GM19239 (cell line): ENCODE measurements around the gene TAF1C.

Source experiments
- DNase-seq: peaks from one replicate; pipeline ENCODE4 v3.0.0; 2011; ENCODE audit warnings: low spot score; ENCODE audit not compliant: insufficient read length
- FAIRE-seq: peaks from 2 replicates; lab custom pipeline; 2011; peaks lifted over from hg19 to GRCh38; lab: Jason Lieb, UNC

Gene TAF1C

DNA sequence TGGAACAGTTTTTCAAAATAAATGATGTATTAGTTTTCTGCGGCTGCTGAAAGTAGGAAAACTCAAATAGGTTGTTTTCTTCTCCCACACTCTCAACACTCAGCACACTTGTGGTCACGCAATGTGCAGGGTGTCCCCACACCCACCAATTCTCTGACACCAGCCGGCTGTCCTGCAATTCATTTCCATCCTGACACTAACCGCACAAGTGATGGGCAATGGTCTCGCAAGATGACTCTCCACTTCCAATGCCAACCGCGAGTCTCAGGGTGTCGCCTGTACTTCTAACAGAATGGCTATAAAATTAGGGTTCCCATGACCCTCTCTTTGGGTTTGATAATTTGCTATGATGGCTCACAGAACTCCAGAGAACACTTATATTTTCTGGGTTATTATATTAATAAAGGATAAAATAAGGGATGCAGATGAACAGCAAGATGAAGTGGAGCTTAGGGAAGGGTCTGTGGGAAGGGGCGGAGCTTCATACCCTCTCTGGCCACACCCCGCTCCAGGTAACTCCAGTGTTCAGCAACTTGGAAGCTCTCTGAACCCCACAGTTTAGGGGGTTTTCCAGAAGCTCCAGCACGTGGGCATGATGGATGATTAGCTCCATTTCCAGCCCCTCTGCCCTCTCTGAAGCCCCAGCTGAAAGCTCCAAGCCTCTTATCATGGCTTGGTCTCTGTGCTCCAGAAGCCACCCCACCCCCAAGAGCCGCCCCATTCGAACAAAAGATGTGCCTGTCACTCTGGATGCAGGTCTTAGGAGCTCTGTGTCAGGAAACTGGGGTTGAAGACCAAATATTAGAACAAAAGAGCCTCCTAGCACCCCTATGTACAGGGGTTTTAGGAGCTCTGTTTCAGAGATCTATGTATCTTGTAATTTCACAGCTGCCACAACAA lies 19.8 kb downstream of the TAF1C start:
- FAIRE-seq (no peak), DNase-seq (no peak)

DNA sequence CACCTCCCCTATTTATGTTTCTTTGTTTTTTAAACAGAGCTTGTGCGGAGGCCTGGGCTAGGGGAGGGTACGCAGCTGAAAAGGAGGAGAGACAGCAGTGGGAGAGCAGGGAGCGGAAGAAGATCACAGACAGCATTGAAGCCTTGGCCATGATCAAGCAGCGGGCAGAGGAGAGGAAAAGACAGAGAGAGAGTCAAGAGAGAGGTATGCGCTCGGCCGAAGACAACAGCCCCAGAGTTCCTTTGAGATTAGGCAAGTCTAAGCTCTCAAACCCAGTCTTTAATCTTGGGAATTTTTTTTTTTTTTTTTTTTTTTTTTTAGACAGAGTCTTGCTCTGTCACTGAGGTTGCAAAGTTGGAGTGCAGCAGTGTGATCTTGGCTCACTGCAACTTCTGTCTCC lies 21.1 kb downstream of the TAF1C start:
- DNase-seq (no peak), FAIRE-seq (no peak)

DNA sequence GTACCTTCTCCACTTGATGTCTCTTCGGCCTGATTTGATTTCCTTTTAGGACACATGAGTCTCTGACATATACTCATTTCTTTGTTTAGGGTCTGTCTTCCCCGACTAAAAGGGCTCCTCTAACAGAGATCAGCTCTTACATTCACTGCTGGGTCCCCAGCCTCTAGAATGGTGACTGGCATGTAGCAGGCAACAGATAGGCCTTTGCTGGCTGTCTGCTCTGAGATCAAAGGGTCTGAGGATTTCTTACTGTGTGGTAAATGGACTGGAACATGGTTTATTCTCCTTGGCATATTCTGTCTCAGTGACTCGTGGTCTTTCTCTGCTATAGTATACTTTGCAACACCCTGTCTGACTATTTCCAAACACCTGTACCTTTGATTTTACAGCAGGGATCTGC lies 25.1 kb downstream of the TAF1C start:
- FAIRE-seq, result no peak
- no peak for DNase-seq

DNA sequence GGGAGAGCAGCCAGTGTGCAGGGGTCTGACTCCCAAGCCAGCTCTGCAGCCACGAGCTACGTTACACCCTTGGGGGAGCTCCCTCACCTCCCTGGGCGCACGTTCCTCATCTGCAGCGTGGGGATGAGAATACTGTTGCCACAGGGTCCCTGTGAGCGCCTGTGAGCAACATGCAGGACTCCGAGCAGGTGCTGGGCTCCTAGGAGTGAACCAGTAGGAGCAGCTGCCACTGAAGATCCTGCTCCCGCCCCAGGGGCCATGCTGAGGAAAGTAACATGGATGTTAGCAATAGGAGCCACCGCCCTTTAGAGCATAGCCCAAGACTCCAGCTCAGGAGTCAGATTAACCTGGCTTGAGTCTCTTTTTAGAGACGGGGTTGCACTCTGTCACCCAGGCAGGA lies 25.8 kb downstream of the TAF1C start:
- DNase-seq (no peak), FAIRE-seq (no peak)

DNA sequence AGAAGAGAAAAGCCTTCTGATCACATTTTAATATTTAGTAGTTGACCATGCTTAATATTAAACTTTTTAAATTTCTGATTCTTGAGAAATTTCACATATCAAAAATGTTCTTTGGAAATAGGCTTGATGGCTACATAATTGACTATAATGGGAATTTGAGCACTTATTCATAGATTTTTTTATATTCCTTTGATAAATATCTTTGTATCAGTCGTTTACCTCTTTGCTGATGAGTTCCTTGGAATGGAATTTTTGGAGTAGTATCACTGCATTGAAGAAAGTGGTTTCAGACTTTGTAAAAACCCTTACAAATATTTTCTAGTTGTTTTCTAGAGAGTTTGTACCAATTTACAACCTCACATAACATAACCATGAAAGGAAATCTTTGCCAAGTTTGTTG lies 27.1 kb downstream of the TAF1C start:
- FAIRE-seq, result no peak
- no peak for DNase-seq

DNA sequence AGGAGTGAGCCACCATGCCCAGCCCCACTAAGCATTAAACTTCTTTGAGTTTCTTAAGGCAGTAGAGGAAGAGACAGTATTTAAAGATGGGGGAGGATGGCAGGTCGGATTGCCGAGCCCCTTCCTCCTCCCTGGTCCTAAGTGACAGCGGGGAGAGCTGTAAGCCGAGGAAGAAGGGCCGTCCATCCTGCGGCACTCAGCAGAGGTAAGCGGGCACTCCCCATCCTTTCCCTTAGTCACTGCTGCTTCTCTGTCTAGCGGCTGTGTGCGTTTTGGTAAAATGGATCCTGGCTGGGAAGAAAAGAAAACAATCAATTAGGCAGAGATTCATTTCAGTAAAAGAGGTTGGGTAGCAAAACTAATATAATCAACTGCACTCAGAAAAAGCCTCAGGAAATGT lies 27.9 kb downstream of the TAF1C start:
- no peak for DNase-seq
- no peak for FAIRE-seq

DNA sequence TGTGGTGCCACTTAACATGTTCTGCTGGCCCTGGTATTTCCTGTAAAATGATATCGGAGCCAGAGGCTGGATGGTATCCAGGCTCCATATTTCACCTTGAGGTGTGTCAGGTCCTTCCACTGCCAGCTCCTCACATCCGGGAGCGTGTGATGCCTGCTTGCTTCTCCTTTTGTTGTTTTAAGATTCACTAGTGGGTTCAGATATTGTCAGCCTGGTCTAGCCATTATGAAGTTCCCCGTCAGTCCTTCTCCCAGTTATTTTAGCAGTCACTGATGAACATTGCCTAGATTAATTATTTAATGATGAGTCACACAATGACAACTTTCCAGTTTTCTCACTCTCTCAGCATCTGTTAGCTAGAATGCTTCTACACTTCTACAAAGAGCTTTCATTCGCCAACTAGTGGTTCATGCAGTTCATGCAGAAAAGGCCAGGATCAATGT lies 30.5 kb downstream of the TAF1C start:
- DNase-seq (no peak), FAIRE-seq (no peak)

DNA sequence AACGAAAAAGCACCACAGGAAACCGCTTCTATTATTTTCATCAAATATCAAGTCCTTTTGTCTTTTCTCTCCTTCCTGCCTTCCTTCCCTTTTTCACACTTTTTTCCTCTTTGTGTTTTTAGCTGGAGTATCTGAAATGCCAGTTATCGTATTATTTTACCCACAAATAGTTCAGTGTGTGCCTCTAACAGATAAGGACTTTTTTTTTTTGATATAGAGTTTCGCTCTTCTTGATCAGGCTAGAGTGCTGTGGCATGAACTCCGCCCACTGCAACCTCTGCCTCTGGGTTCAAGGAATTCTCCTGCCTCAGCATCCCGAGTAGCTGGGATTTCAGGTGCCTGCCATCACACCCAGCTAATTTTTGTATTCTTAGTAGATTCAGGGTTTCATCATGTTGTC lies 31.1 kb downstream of the TAF1C start:
- DNase-seq, result no peak
- no peak for FAIRE-seq

DNA sequence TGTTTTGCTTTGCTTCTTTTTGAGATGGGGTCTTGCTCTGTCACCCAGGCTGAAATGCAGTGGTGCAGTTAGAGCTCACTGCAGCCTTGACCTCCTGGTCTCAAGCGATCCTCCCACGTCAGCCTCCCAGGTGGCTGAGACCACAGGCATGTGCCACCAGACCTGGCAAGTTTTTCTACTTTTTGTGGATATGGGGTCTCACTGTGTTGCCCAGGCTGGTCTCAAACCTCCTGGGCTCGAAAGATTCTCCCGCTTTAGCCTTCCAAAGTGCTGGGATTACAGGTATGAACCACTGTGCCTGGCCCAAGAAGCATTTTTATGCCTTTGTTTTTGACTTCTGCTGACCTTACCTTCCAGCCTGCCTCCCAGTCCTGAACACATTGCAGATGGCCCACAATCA lies 31.6 kb downstream of the TAF1C start:
- FAIRE-seq, result no peak

DNA sequence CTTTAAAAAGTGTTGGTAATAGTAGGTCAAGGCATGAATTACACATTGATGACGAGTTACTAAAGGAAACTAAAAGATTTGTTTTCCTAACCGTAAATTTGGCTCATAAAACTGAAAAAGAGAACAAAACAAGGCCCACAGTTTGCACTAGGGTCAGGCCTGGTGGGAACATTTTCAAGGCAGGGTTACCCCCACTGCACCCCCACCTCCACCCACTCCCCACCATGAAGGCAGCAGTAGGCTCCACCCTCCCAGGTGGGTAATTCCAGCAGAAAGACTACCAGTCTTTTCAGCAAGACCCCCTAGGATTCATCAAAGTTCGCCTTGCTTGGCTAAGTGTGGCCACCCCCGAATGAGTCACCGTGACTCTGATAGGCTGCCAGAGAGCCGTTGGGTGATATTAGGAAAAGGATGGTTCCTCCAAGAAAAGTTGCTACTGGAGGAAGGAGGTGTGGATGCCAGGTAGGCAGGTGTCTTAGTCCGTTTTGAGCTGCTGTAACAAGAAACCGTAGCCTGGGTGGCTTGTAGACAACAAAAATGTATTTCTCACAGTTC lies 33.1 kb downstream of the TAF1C start:
- no peak for DNase-seq
- FAIRE-seq, result no peak

More for the DNA sequence above, 31.6 kb downstream of the TAF1C start:
- no peak for DNase-seq

DNA sequence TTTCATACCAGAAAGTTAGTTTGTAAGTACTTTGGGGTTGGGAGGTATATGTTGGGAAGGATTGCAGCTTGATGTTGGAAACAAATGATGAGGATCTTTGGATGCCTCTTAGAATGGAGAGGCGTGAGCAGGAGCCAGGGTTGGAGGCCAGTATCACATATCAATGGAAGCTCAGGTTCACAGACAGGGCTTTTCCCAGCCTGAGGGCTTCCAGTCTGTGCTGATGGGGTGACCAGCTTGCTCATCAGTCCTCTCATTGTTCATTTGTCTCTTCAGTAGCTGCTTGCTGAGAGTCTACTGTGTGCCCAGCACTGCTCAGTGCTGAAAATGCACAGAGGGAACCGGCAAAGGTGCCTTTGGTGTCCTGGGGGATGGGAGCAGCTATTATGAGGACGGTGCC lies 35.9 kb downstream of the TAF1C start:
- DNase-seq (no peak), FAIRE-seq (no peak)

DNA sequence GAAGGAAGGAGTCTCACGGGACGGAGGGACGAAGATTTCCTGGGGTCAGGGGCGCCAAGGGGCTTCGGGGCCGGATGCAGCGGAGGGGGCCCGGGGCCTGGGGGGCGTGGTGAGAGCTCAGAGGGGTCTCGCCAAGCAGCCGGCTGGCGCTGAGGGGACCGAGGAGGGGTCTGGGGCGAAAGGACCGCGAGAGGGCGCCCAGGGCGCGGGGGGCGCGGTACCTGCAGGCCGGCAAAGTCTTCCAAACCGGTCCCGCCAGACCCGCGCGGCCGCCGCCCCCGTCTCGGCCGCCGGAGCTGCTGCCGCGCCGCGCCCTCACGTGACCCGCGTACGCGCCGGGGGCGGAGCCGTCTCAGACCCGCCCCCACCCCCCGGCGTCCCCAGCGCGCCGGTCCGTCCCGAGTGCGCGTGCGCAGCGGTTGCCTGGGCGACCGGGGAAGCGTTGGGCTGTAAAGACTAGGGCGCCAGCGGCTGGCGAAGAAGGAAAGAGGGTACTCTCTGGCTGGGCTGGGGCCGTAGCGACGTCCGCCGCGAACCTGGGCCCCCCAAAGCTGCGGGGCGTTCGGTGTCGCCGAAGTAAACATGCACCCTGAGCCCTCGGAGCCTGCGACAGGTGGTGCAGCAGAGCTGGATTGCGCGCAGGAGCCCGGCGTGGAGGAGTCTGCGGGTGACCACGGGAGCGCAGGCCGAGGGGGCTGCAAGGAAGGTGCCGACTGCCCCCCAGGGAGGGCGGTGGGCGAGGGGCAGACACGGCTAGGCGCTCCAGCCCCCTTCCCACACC lies 41.8 kb downstream of the TAF1C start, which contains the start of the genes DNAAF1 and HSDL1:
TSS of gene DNAAF1 (plus strand) at position 450 of the 781 bp plus-strand sequence. CDS start at position 583, 133 bp downstream.
TSS of gene HSDL1 (minus strand) at position 319 of the 781 bp plus-strand sequence. CDS start 13,856 bp downstream, outside the sequence.
- DNase-seq (peak; percentile 87), FAIRE-seq (peak; percentile 86)

DNA sequence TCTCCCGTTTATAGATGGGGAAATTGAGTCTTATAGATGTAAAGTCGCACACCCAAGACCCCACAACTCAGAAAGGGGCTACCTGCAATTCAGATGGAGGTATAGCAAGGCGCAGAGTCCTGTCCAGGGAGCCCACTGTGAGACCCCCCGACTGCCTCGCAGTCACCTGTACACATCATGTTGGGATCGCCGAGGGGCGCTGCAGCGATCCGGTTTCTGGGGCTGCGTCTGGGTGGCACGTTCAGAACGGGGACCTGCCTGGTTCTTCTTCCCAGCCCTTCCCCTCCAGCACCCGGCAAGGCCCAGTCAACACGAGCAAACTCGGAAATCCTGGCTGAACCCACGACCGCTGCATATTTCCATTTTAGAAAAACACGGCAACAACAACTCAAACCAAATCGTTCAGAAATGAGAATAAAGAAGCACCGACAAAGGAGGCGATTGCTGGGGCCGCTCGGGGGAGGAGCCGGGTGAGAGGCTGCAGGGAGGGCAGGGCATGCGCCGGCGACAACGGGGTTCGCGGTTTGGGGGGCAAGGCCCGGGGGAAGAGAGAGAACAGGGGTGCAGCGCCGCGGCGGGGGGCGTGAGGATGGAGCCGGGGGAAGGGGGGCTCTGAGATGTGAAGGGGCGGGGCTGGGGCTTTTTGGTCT lies 42.5 kb downstream of the TAF1C start:
- FAIRE-seq (no peak), DNase-seq (peak; percentile 18)

DNA sequence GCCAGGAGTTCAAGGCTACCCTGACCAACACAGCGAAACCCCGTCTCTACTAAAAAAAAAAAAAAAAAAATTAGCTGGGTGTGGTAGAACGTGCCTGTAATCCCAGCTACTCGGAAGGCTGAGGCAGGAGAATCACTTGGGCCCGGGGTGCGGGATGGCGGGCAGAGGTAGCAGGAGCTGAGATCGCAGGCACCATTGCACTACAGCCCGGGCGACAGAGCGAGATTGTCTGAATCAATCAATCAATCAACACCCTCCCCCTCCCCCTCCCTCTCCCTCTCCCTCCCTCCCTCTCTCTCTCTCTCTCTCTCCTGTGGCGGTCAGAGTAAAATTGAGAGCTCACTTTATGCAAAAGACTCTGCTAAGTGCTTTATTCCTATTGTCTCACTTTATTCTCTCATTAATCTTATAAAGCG lies 43.1 kb downstream of the TAF1C start:
- FAIRE-seq, result no peak
- no peak for DNase-seq

DNA sequence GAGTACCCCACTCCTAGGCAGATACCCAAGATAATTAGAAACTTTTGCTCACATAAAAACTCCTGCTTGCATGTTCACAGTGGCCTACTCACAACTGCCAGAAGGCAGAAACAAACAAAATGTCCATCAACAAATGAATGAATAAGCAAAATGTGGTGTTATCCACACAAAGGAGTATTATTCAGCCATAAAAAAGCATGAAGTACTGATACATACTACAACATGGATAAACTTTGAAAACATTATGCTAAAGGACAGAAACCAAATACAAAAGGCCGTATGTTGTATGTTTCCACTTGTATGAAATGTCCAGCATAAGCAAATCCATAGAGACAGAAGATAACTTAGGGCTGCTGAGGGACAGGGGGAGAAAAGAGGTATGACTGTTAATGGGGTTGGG lies 43.8 kb downstream of the TAF1C start:
- no peak for DNase-seq
- FAIRE-seq, result no peak

DNA sequence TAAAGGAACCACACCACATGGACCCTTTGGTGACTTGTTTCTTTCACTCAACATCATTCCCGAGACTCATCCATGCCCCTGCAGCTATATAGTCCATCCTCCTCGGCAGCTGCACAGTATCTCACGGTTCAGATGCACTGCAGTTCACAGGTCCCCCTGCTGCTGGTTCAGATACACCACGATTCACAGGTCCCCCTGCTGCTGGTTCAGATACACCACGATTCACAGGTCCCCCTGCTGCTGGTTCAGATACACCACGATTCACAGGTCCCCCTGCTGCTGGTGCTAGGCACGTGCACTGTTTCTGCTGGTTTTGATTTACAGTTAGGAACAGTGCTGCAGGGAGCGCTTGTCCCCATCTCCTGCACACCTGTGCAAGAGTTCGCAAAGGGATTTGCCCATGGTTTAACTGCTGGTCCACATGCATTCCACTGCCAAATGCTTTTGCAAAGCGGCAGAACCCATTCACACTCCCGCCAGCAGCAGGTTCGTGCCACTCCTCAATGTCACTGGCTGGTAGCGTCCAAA lies 45.6 kb downstream of the TAF1C start:
- FAIRE-seq (no peak), DNase-seq (no peak)

DNA sequence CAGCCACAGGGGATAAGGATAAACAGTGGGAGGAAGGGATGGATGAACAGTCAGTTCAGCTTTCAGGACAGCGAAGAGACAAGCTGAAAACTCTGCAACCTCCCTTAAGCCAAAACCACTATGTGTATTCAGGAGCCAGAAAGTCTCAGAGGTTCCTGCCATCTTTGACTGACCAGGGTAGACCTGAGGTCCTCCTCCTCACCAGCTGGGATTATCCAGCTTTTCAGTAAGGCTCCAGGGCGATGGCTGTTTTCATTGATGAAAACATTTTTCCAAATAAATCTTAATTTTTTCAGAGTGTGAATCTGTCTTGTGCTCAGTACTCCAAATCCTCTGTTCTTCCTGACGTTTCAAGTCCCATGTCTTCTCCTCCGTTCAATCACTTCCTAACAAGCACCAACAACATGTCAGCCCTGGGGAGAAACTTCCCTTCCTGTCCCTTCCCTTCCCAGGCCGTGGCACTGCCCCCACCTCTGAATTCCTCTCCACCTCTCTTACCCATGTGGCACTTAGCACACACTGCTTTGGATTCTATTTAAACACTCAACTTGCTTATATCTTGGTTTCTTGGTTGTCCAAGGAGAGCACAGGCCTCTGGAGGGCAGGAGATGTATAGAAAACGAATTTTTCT lies 47.1 kb downstream of the TAF1C start:
- DNase-seq, result no peak
- FAIRE-seq, result no peak

DNA sequence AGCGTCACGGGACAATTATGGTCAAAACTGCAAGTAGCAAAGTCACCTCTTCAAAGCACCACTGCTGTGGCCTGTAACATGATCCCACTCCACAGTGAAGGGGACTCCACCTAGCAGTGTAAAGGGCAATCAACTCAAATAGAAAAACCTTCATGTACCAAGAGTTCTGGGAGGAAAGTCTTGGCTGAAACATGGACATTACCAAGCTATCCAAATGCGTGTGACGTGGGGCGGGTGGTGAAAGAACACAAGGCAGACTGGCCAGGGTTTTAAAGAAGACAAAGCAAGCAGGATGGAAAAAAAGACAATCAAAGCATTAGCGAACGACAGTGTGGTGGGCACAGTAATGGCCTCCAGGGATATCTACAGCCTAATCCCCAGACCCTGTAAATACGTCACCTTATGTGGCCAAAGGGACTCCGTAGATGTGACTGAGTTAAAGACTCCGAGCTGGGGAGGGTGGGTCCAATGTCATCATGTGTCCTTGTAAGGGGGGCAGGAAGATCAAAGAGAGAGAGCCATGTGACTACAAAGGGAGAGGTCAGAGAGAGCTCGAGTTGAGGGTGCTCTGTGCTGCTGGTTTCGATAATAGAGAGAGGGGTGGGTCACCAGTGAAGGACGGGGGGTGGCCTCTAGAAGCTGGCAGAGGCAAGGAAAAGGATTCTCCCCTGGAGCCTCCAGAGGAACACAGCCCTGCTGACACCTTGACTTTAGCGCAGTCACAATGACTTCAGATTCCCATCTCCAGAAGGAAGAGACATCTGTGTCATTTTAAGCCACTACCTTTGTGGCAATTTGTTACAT lies 47.8 kb downstream of the TAF1C start:
- FAIRE-seq (no peak), DNase-seq (peak; percentile 46)

DNA sequence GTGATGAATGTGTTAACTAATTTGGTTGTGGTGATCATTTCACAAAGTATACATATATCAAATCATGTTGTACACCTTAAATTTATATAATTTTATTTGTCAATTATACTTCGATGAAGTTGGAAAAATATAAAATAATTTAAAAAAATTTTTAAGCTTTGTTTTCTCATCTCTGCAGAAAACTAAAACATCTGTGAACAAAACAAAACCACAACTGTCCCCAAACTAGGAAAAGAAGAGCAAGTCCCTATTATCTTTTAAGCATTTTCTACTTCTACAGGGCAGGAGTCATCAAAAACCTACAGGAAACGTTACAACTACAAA lies 48.4 kb downstream of the TAF1C start:
- no peak for DNase-seq
- no peak for FAIRE-seq
